ENCODE results near the gene ITGB5. TPM values are rescaled to one million over a fixed set of nuclear protein-coding genes. Genes with fewer than 3 reads are reported as not detected.

The ITGB5 gene
- total RNA-seq, 1 experiment from 2014 or later, result 77.8 TPM

- TF ChIP-seq REST (IDR thresholded peaks at IDR 0.05; ENCODE audit: low read depth), result no peak
- TF ChIP-seq ZNF274 (IDR thresholded peaks at IDR 0.05; ENCODE audit: low read depth, low read length), result no peak
- no peak for TF ChIP-seq ZFX (IDR thresholded peaks at IDR 0.05)
- no peak for TF ChIP-seq SRF (IDR thresholded peaks at IDR 0.05; ENCODE audit: low read depth)
- no peak for TF ChIP-seq EGR1 (IDR thresholded peaks at IDR 0.05; ENCODE audit: low read depth)
These were observed 119.9 kb downstream of the ITGB5 start (continued) for GRCh38 chr3:124767264-124767663.

- TF ChIP-seq FOSL1 (IDR thresholded peaks at IDR 0.05; ENCODE audit: low read depth), result no peak
- intact Hi-C loops (cut with micrococcal nuclease), result loop anchor here (10.0 kb wide), 1 partner anchor 202 kb away; no protein-coding TSS in a partner anchor
- CTCF ChIA-PET, result no interaction called here
- Histone ChIP-seq H3K9me2 (ENCODE audit: insufficient read depth) (no peaks in the 10 kb centered on the region), H3K27me3 (ENCODE audit: insufficient read depth, low read length) (no peaks in the 10 kb centered on the region), H3K4me1 (ENCODE audit: control insufficient read depth in 1 of 2, insufficient read depth in 2 of 2, low read length in 2 of 2) (peaks cover 0 to 6% of the 10 kb centered on the region in 2 experiments; a peak in 1 of 4 replicates), H3K4me3 (replicated peaks in 1 of 2; ENCODE audit: low read depth in 1 of 2, low read length in 2 of 2) (no peak overlapping the region), H3K27ac (ENCODE audit: low read depth, low read length) (no peak overlapping the region), H4K20me1 (ENCODE audit: insufficient read depth) (no peaks in the 10 kb centered on the region), H3K9ac (ENCODE audit: low read length) (no peak overlapping the region), H3K9me3 (ENCODE audit: control insufficient read depth in 1 of 2, insufficient read depth in 1 of 2, low read depth in 1 of 2, low read length in 2 of 2) (no peaks in the 10 kb centered on the region), H2AFZ (ENCODE audit: low read depth, low read length, poor library complexity, severe bottlenecking) (no peak overlapping the region), H3K4me2 (ENCODE audit: low read length) (no peak overlapping the region), H3K36me3 (ENCODE audit: control insufficient read depth in 1 of 2, insufficient read depth in 2 of 2, low read length in 2 of 2) (peaks cover 0 to 3% of the 10 kb centered on the region in 2 experiments; a peak in 1 of 4 replicates), H3K79me2 (ENCODE audit: insufficient read depth, low read length) (no peaks in the 10 kb centered on the region)
- POLR2A ChIA-PET, result no interaction called here
- ATAC-seq (no peak), DNase-seq (ENCODE audit: low read depth, low spot score) (no peak)
- no TSS peak for BruUV-seq (replicated peaks)
- RAD21 ChIA-PET (ENCODE audit: low non-redundant PET in 1 of 2, low total read pairs in 2 of 2, uncharacterized antibody in 2 of 2, unreplicated experiment in 2 of 2), result no interaction called here
These were observed 120.8 kb downstream of the ITGB5 start for GRCh38 chr3:124766113-124767095.
